HG02840 (cell line): ENCODE data around the gene HMGCL.
A peak's percentile ranks its signal among the peaks of the same experiment; 100 is the strongest.
"Not testable (repeated sequence)": the region's sequence is repeated elsewhere in the genome, so short reads cannot be mapped to it uniquely, and the experiment has no call there.

Experiments
- ATAC-seq: cut with Tn5 transposase; IDR thresholded peaks from one replicate; pipeline ENCODE4 v1.9.1; 2021; ENCODE audit warnings: mild to moderate bottlenecking, moderate library complexity, moderate number of reproducible peaks; ENCODE audit not compliant: unreplicated experiment, low FRiP score

The HMGCL gene

GRCh38 chr1:23827717-23828116 is 2.5 kb upstream of the HMGCL start:
- ATAC-seq: no peak

DNA sequence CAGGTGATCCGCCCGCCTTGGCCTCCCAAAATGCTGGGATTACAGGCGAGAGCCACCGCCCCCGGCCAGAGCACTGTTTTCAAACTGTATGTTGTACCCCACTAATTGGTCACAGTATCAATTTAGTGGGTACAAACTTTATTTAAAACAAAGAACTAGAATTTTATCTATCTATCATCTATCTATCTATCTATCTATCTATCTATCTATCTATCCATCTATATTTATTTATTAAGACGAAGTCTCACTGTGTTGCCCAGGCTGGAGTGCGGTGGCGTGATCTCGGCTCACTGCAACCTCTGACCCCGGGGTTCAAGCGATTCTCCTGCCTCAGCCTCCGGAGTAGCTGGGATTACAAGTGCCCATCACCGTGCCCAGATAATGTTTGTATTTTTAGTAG is 1.4 kb upstream of the HMGCL start:
- ATAC-seq: not testable (repeated sequence)

DNA sequence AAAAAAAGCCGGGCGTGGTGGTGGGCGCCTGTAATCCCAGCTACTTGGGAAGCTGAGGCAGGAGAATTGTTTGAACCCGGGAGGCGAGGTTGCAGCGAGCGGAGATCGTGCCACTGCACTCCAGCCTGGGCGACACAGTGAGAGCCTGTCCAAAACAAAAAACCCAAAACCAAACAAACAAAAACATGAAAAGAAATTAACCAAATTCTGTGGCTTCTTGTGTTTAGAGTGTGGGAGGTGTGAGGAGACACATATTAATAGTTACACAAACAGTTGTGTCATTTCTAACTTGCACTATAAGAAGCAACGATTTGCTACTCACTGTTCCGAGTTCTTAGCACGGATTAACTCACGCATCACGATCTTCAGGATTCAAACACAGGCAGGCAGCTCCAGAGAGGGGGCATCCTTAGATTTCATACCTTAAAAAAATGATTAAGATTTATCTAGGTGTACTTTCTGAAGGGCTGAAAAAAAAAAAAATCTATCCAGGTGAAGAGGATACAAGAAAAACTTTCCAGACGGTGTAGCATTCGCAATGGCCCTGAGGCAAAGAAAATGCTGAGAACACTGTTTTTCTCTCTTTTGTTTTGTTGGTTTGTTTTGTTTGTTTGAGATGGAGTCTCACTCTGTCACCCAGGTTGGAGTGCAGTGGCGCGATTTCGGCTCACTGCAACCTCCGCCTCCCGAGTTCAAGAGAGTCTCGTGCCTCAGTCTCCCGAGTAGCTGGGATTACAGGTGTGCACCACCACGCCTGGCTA is 713 bp upstream of the HMGCL start:
- ATAC-seq: no peak

DNA sequence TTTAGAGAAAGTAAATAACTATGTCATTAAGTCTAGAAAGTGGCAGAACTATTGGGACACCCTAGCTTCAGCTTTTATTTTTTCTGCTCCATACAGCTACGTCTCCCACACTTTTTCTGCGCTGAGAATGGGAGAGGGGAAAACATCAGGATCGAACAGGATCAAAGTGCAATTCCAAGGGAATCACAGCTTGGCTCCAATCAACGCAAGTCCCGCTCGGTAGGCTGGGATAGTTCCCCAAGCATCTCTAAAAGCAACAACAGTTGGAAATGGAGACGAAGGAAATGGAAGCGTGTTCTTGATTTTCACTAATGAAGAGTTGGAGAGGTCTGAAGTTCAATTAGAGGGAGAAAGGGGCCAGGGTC is 536 bp downstream of the HMGCL start:
- ATAC-seq: peak; percentile 8

- ATAC-seq: no peak
Measured at GRCh38 chr1:23823767-23824166, 1.5 kb downstream of the HMGCL start.

DNA sequence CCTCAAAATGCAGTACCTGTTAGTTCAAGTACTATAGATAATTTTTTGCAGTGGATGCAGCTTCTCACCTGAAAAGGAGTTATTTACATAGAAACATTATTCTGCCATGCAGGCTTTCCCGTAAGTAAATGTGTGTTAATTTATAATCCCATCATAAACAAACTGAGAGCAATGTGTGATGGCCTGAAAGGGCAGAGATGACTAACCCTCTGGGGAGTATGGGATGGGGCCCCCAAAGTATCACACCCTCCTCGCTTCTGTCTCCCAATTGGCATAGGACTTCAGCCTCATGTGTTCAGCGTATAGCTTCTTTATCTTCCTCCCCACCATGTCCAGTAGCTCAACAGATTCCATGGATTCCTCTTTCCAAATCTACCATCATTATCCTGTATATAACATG is 7.6 kb downstream of the HMGCL start:
- no peak for ATAC-seq

- no peak for ATAC-seq
Measured at GRCh38 chr1:23816906-23817305, 8.3 kb downstream of the HMGCL start.

DNA sequence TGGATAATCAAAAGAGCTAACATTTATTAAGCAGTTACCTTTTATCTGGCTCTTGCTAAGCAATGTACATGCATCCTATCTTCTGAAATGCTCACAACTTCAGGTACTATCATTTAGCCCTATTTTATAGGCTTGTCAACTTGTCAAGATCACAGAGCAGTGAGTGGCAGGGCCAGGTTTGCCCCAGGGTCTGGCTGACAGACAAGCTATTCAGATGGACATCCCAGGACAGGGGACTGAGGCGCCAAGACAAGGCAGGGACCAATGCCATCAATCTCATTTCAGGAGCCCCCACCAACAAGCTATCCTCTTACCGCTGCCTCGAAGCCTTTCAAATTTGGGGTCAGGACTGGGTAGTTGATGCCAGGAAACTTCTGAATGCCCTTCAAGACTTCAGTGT is 8.9 kb downstream of the HMGCL start:
- ATAC-seq: no peak

GRCh38 chr1:23814016-23814415 is 11.2 kb downstream of the HMGCL start:
- no peak for ATAC-seq

DNA sequence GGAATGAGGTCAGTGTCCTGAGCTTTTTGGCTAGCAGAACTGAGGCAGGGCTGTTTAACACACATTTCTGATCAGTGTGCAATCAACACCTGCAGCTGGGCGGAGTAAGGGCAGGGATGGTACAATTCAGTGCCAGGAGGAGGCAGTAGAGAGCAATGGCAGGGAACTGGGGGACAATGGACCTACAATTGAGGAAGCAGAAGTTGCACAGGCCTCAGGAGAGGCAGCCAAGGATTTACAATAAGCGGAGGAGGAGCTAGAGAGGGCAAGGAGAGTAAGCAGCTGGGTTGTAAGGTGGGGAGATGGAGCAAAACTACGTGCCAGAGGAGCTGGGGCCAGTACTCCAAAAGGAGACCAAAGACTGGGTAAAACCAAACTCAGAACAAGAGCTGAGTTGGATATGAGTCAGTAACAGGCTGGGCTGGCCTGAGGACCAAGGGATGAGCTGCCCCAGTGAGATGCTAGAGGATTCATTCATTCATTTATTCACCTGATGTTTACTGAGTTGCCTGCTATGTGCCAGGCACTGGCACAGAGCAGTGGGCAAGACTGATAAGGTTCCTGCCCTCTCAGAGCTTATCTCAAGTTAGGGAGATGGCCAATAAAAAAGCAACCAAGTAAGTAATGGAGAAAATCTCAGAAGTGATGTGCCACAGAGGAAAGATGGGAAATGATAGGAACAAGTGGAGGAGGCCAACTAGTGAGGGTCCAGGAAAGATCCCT is 14.2 kb downstream of the HMGCL start:
- ATAC-seq: no peak

DNA sequence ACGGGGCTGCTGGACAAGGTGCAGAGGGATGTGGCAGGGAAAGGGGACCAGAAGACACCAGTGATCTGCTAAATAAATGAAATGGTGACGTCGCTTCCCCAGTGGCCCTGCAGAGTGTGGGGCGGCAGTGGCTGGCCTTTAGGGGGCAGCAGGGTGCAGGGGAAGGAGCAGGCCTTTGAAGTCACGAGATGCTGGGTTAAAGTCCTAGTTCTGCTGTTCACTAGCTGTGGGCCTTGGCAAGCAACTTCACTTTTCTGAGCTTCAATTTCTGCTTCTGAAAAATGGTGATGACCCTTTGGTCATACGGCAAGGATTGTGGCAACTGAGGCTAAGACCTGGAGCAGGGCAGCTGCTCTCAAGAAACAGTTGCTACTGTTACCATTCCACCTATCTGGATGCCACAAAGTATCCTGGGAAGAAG is 15.5 kb downstream of the HMGCL start:
- ATAC-seq: no peak

DNA sequence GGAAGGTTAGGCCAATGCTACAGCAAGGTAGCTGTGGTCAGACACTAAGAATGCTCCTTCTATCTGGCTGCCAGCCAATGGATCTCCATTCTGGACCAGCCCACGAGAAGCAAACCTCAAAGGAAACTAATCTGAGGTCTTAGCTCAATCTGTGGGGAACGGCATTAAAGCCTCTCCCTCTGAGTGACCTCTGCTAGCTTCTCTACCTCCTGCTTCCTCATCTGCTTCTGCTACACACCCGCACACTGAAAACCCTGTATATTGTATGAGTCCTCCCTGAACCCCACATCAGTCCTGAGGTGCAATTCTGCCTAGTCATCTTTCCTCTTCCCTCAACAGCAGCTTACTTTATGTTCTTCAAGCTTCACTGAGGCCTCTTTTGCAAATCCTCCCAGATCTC is 17.8 kb downstream of the HMGCL start:
- no peak for ATAC-seq

GRCh38 chr1:23806280-23806679 is 18.9 kb downstream of the HMGCL start:
- ATAC-seq: no peak

GRCh38 chr1:23805025-23805424 is 20.2 kb downstream of the HMGCL start:
- no peak for ATAC-seq

- no peak for ATAC-seq
Measured at GRCh38 chr1:23804183-23804835, 20.9 kb downstream of the HMGCL start.

- no peak for ATAC-seq
Measured at GRCh38 chr1:23803674-23804073, 21.6 kb downstream of the HMGCL start.

DNA sequence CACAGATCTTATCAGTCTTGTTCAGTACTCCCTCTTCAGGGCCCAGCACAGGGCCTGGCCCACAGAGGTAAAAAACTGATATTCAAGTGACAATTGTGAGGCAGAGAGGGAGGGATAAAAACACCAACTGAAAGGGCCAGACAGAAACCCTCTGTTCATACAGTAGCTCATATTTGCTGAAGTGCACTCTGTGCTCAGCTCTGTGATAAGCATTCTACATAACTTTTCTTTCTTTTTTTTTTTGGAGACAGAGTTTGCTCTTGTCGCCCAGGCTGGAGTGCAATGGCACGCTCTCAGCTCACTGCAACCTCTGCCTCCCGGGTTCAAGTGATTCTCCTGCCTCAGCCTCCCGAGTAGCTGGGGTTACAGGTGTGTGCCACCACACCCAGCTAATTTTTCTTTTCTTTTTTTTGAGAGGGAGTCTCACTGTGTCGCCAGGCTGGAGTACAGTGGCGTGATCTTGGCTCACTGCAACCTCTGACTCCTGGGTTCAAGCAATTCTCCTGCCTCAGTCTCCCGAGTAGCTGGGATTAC is 22.4 kb downstream of the HMGCL start:
- not testable (repeated sequence) for ATAC-seq

DNA sequence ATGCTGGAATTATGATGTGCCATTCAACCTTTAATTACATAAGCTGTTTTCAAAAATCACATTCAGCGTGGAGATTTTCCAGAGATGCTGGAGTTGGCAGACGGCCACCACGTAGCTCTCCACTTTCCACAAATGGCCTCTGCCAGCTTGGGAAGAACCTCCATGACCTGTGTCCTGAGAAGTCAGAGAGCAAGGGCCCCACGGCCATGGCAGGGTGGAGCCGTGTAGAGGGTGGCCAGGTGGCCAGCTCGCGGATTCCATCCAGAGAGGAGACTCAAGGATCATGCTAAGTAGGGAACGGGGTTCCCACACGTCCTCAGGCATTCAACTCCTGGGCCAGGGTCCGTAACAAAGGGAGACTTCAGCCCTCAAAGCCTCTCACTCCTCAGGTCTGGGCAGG is 23.4 kb downstream of the HMGCL start:
- ATAC-seq: no peak

DNA sequence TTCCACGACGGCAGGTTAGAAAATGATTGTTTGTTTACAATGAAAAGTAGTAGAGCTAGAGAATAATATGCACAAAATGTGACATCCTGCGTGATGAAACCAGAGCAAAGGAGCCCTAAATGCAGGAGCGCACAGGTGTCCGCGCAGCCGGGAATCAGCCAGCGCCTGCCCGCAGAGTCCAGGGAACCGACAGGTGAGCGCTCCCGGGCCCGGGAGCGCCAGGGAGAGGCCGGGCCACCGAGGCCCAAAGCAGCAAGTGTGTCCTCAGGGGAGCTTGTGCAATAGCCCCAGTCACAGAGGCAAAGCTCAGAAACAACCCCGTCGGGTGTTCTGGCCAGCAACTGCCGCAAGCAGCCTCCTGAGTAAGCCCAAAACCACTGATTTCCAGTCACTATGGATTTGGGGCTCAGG is 23.9 kb downstream of the HMGCL start:
- no peak for ATAC-seq

DNA sequence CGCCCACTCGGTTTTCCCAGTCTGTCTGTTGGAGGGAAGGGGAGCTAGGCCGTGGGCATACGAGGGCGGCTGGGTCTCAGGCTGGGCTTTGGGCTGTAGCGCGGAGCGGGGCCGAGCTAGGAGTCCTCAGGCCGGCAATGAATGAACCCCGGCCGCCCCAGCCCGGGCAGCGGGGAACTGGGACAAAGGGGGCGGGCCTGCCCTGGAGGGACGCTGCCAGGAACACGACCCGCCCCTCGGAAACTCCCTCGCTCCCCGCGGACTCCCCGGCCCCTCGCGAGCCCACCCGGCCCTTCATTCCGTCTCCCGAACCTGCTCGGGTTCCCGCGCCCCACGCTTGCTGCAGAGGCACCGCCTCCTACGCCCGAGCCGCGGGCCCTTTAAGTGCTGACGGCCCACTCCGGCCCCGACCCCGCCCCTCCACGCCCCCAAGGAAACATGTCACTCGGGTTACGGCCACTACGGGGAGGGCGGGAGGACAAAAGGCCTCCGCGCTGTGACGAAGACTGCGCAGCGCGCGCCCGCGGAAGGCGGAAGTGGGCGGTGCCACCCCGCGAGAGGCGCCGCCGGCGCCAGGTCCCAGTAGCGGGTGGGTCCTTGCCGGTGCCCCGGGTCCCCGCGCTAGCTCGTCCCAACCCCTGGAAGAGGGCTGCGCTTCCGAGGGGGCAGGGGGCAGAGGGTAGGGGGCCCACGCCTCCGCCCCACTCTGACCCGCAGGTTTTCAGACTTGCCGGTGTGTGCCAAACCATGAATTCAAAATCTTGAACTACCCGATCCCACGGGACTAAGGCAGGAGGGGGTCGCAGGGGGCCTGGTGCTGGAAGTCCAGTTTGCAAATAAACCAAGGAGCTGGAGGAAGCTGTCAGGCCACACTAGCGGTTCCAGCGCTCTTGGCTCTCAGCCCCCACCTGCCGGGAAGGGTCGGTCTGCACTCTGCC is 24.6 kb downstream of the HMGCL start, which contains the start of gene GALE:
GALE (minus strand) TSS at position 355 of the 938 bp plus-strand sequence. CDS start 1,747 bp downstream, outside the sequence.
- peak; percentile 70 for ATAC-seq
